ENCODE data around the gene MT1H. TPM values are rescaled to one million over a fixed set of nuclear protein-coding genes. Genes with fewer than 3 reads are reported as not detected.

The MT1H gene
- total and polyA plus RNA-seq, 9 of the 15 experiments (the other 6 are each of a cell fraction or from before 2014, with no cell fraction given), result 0.13 to 0.37 TPM; not detected in 7

DNA sequence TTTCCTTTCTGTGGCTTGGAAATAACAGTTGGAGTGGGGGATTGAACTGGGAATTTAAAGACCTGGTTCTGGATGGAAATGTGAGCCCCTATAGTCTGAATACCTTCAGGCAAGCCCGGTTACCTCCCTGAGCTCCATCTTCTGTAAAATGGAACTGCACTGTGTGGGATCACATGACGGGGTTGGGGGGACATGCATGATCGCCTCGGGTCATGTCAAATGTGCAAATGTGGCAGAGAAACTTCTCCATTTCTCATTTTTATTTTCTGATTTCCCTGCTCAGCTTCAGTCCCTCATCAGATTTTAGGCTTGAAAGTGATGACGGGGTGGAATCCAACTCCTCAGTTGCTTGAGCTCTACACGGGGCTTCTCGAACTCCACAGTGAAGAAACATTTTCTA is 16.4 kb upstream of the MT1H start:
- in situ Hi-C loops (cut with MboI), result no loop called here
- H3K79me2 ChIP-seq (ENCODE audit: control insufficient read depth, insufficient read depth, low read length), result no peaks in the 10 kb centered on the region
- intact Hi-C loops (cut with micrococcal nuclease), result no loop called here
- H3K36me3 ChIP-seq (ENCODE audit: control insufficient read depth, insufficient read depth, low read length), result no peaks in the 10 kb centered on the region
- ChIA-PET POLR2A (interaction anchor here (0.7 kb wide), 1 partner anchor 23 kb away, joined by 3 read pairs; no protein-coding TSS in a partner anchor), CTCF (ENCODE audit: low intra/inter-chr PET ratio) (no interaction called here)
- peaks cover 0 to 6% of the 10 kb centered on the region in 2 experiments; a peak in 2 of 5 replicates for H3K4me1 ChIP-seq (replicated peaks in 1 of 2; ENCODE audit: control insufficient read depth in 2 of 2, insufficient read depth in 2 of 2, low read length in 2 of 2)
- BruUV-seq (replicated peaks), result no TSS peak
- H3K9ac ChIP-seq (ENCODE audit: insufficient read depth in 1 of 2, low read depth in 2 of 2, low read length in 2 of 2), result no peak overlapping the region
- DNase-seq (ENCODE audit: extremely low read depth in 1 of 4, low spot score in 3 of 4), result no peak
- ATAC-seq, result no peak
- no peak overlapping the region for H3K4me3 ChIP-seq
- no peak for FAIRE-seq
- no peak overlapping the region for H3K27ac ChIP-seq (ENCODE audit: extremely low read depth, low read depth, low read length)
- no peaks in the 10 kb centered on the region for H4K20me1 ChIP-seq (replicated peaks; ENCODE audit: control insufficient read depth, insufficient read depth, low read length)
- no peak overlapping the region for H3K4me2 ChIP-seq (ENCODE audit: insufficient read depth, low read length)
- no peak overlapping the region for H2AFZ ChIP-seq (ENCODE audit: low read depth, low read length)
- 0% methylated on average over 7 of the region's 7 CpGs for WGBS (ENCODE audit: insufficient coverage, low coverage, missing lambda C conversion rate)
- H3K9me3 ChIP-seq (replicated peaks; ENCODE audit: control insufficient read depth, insufficient read depth, low read depth, low read length), result no peaks in the 10 kb centered on the region
- H3K27me3 ChIP-seq (ENCODE audit: control insufficient read depth in 2 of 2, insufficient read depth in 2 of 2, low read length in 2 of 2), result peaks cover 27 to 67% of the 10 kb centered on the region in 2 experiments; a peak in 4 of 5 replicates
- H3K9me1 ChIP-seq (ENCODE audit: control insufficient read depth, insufficient read depth, low read length), result no peaks in the 10 kb centered on the region
- TF ChIP-seq HNRNPUL1 (IDR thresholded peaks at IDR 0.05; ENCODE audit: low read length), result no peak
- TF ChIP-seq, protein P1, sequence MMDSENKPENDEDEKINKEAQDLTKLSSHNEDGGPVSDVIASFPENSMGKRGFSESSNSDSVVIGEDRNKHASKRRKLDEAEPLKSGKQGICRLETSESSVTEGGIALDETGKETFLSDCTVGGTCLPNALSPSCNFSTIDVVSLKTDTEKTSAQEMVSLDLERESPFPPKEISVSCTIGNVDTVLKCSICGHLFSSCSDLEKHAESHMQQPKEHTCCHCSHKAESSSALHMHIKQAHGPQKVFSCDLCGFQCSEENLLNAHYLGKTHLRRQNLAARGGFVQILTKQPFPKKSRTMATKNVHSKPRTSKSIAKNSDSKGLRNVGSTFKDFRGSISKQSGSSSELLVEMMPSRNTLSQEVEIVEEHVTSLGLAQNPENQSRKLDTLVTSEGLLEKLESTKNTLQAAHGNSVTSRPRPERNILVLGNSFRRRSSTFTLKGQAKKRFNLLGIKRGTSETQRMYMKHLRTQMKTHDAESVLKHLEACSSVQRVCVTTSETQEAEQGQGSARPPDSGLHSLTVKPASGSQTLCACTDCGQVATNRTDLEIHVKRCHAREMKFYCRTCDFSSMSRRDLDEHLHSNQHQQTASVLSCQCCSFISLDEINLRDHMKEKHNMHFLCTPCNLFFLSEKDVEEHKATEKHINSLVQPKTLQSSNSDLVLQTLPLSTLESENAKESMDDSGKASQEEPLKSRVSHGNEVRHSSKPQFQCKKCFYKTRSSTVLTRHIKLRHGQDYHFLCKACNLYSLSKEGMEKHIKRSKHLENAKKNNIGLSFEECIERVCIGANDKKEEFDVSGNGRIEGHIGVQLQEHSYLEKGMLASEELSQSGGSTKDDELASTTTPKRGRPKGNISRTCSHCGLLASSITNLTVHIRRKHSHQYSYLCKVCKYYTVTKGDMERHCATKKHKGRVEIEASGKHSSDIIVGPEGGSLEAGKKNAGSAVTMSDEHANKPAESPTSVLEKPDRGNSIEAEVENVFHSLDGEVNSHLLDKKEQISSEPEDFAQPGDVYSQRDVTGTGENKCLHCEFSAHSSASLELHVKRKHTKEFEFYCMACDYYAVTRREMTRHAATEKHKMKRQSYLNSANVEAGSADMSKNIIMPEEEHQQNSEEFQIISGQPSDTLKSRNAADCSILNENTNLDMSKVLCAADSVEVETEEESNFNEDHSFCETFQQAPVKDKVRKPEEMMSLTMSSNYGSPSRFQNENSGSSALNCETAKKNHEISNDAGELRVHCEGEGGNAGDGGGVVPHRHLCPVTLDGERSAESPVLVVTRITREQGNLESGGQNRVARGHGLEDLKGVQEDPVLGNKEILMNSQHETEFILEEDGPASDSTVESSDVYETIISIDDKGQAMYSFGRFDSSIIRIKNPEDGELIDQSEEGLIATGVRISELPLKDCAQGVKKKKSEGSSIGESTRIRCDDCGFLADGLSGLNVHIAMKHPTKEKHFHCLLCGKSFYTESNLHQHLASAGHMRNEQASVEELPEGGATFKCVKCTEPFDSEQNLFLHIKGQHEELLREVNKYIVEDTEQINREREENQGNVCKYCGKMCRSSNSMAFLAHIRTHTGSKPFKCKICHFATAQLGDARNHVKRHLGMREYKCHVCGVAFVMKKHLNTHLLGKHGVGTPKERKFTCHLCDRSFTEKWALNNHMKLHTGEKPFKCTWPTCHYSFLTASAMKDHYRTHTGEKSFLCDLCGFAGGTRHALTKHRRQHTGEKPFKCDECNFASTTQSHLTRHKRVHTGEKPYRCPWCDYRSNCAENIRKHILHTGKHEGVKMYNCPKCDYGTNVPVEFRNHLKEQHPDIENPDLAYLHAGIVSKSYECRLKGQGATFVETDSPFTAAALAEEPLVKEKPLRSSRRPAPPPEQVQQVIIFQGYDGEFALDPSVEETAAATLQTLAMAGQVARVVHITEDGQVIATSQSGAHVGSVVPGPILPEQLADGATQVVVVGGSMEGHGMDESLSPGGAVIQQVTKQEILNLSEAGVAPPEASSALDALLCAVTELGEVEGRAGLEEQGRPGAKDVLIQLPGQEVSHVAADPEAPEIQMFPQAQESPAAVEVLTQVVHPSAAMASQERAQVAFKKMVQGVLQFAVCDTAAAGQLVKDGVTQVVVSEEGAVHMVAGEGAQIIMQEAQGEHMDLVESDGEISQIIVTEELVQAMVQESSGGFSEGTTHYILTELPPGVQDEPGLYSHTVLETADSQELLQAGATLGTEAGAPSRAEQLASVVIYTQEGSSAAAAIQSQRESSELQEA (IDR thresholded peaks at IDR 0.05; ENCODE audit: low read depth), result no peak
- no peak for TF ChIP-seq ELF1 (tag; IDR thresholded peaks at IDR 0.05)
- TF ChIP-seq, protein P2, sequence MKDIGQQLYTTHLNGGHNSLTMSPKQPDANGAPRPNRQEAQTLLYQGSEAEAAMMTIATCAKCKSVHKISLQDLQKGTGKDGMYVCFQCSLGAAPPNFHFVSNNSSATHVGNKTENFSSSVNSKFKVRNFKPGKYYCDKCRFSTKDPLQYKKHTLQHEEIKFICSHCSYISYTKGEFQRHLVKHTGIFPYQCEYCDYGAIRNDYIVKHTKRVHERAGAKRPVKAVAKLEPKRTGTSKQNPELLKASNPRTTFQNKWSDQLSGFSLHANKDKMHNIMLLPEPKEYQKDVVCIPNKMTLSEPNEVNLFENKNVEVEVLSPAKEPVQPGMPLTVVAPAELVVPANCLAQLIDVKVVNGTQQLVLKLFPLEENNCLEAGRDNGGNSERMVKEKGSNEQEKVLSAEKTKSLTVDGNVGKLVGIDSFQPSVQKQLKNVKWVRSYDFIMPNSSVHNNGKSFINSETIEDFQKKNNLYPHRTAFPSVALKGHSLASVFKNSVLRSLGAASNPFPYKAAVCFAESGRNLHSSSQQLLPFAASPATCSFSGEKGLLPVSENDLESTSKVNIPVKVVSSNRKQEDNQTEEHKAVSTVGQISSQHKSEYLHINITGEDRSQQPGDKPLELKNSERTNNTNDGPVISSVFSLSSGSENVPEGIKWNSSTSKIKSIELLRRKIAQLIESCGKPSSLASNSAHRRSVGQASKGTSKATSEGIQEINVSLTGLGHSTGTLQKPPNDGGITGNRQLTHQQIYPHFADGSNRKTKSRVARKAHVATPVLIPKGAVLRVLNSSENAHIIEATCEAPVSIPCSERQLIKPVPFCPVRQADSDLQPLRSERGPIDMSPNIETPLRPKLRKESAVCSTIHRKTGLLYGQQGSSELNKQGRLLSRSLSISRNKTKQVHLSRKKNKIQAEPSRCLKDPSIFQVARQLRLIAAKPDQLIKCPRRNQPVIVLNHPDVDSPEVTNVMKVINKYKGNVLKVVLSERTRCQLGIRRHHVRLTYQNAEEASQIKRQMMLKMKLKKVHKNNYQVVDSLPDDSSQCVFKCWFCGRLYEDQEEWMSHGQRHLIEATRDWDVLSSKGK (CRISPR knock-in tag; IDR thresholded peaks at IDR 0.05), result no peak
- TF ChIP-seq, protein P3, sequence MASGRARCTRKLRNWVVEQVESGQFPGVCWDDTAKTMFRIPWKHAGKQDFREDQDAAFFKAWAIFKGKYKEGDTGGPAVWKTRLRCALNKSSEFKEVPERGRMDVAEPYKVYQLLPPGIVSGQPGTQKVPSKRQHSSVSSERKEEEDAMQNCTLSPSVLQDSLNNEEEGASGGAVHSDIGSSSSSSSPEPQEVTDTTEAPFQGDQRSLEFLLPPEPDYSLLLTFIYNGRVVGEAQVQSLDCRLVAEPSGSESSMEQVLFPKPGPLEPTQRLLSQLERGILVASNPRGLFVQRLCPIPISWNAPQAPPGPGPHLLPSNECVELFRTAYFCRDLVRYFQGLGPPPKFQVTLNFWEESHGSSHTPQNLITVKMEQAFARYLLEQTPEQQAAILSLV (tag; IDR thresholded peaks at IDR 0.05), result no peak
- no peak for TF ChIP-seq DMBX1 (CRISPR knock-in tag; IDR thresholded peaks at IDR 0.05; ENCODE audit: borderline replicate concordance)
- no peak for TF ChIP-seq RUNX1 (IDR thresholded peaks at IDR 0.05; ENCODE audit: low read depth)
- TF ChIP-seq PHF21A (IDR thresholded peaks at IDR 0.05; ENCODE audit: borderline replicate concordance, low read depth), result no peak
- TF ChIP-seq EWSR1 (IDR thresholded peaks at IDR 0.05; ENCODE audit: borderline replicate concordance, low read depth, partially characterized antibody), result no peak

Measured in K562 (cell line).